Measurements from ENCODE around the gene DIAPH2. TPM values are rescaled to one million over a fixed set of nuclear protein-coding genes. Genes with fewer than 3 reads are reported as not detected.
A peak's percentile ranks its signal among the peaks of the same experiment; 100 is the strongest.

Gene DIAPH2
- total RNA-seq, 5 donors from 2014 or later (not counting 1 experiment from before 2014, with no cell fraction given): 8.4 to 15.3 (median 10.8) TPM

GRCh38 chrX:97389761-97390192, 705.1 kb downstream of the DIAPH2 start:
- whole genome bisulfite sequencing (ENCODE audit: insufficient coverage): no CpG with 5 or more reads among the region's 3 CpGs
- H3K9me3 ChIP-seq: no peaks in the 10 kb centered on the region
- H3K9me3 Mint-ChIP-seq: no peaks in the 10 kb centered on the region
- no peaks in the 10 kb centered on the region for H3K4me1 Mint-ChIP-seq
- no peak for DNase-seq
- CTCF ChIA-PET: no interaction called here
- no peaks in the 10 kb centered on the region for H3K36me3 ChIP-seq (ENCODE audit: control insufficient read depth in 2 of 2, extremely low read depth in 1 of 2, insufficient read depth in 1 of 2, low read length in 1 of 2)
- no peaks in the 10 kb centered on the region for H3K27me3 ChIP-seq (replicated peaks in 1 of 2; ENCODE audit: control insufficient read depth in 2 of 2, extremely low read depth in 1 of 2, insufficient read depth in 2 of 2, low read length in 1 of 2)
- H3K27me3 Mint-ChIP-seq: no peaks in the 10 kb centered on the region
- H3K27ac Mint-ChIP-seq: no peak overlapping the region
- no peak overlapping the region for H3K4me3 ChIP-seq (ENCODE audit: control insufficient read depth in 1 of 2, extremely low read depth in 1 of 2, low read length in 1 of 2)
- H3K36me3 Mint-ChIP-seq: peaks cover 21% of the 10 kb centered on the region
- ATAC-seq (replicated peaks in 1 of 4): no peak
- H3K27ac ChIP-seq (ENCODE audit: low read length): no peak overlapping the region
- H3K4me3 Mint-ChIP-seq: no peak overlapping the region
- no peaks in the 10 kb centered on the region for H3K4me1 ChIP-seq (ENCODE audit: control insufficient read depth in 1 of 2, extremely low read depth in 1 of 2, insufficient read depth in 2 of 2, low read length in 2 of 2)
- POLR2A ChIA-PET: interaction anchor here in 1 of 2 donors (0.5 kb wide), 1 partner anchor 1117 kb away, joined by 3 read pairs; no protein-coding TSS in a partner anchor

GRCh38 chrX:97397371-97397770, 712.7 kb downstream of the DIAPH2 start:
- H3K4me3 Mint-ChIP-seq: no peak overlapping the region
- peaks cover 0 to 3% of the 10 kb centered on the region in 2 experiments for H3K4me1 ChIP-seq (ENCODE audit: control insufficient read depth in 1 of 2, extremely low read depth in 1 of 2, insufficient read depth in 2 of 2, low read length in 2 of 2)
- H3K27ac Mint-ChIP-seq: peak overlapping the region; percentile 3 to 36

GRCh38 chrX:97398030-97398551, 713.4 kb downstream of the DIAPH2 start:
- Histone ChIP-seq H3K4me1 (ENCODE audit: control insufficient read depth in 1 of 2, extremely low read depth in 1 of 2, insufficient read depth in 2 of 2, low read length in 2 of 2) (peaks cover 0 to 3% of the 10 kb centered on the region in 2 experiments), H3K27ac (ENCODE audit: low read length) (no peak overlapping the region), H3K36me3 (ENCODE audit: control insufficient read depth in 2 of 2, extremely low read depth in 1 of 2, insufficient read depth in 1 of 2, low read length in 1 of 2) (no peaks in the 10 kb centered on the region), H3K4me3 (ENCODE audit: control insufficient read depth in 1 of 2, extremely low read depth in 1 of 2, low read length in 1 of 2) (no peak overlapping the region), H3K9me3 (no peaks in the 10 kb centered on the region), H3K27me3 (replicated peaks in 1 of 2; ENCODE audit: control insufficient read depth in 2 of 2, extremely low read depth in 1 of 2, insufficient read depth in 2 of 2, low read length in 1 of 2) (no peaks in the 10 kb centered on the region)
- no peak overlapping the region for H3K4me3 Mint-ChIP-seq
- CTCF ChIA-PET: interaction anchor here in 1 of 2 donors (0.6 kb wide), 1 partner anchor 98 kb away, joined by 3 read pairs; no protein-coding TSS in a partner anchor
- no peak for DNase-seq
- peaks cover 0 to 3% of the 10 kb centered on the region in 2 donors for H3K27me3 Mint-ChIP-seq
- no peaks in the 10 kb centered on the region for H3K9me3 Mint-ChIP-seq
- H3K4me1 Mint-ChIP-seq: peaks cover 21 to 36% (median 21%) of the 10 kb centered on the region in 3 donors
- no peak for ATAC-seq (replicated peaks in 1 of 4)
- H3K27ac Mint-ChIP-seq: peak overlapping the region in 1 of 2 donors; percentile 4
- no CpG with 5 or more reads among the region's 3 CpGs for WGBS (ENCODE audit: insufficient coverage)
- no peaks in the 10 kb centered on the region for H3K36me3 Mint-ChIP-seq
- POLR2A ChIA-PET: interaction anchor here in 1 of 2 donors (0.7 kb wide), 1 partner anchor 1800 kb away, joined by 3 read pairs; no protein-coding TSS in a partner anchor

More at GRCh38 chrX:97397371-97397770, 712.7 kb downstream of the DIAPH2 start:
- H3K27me3 Mint-ChIP-seq: peaks cover 0 to 3% of the 10 kb centered on the region in 2 donors
- no peak for ATAC-seq (replicated peaks in 1 of 4)
- H3K4me1 Mint-ChIP-seq: peaks cover 21 to 34% (median 21%) of the 10 kb centered on the region in 3 donors
- POLR2A ChIA-PET: interaction anchor here in 1 of 2 donors (0.7 kb wide), 1 partner anchor 1801 kb away, joined by 3 read pairs; no protein-coding TSS in a partner anchor
- no peaks in the 10 kb centered on the region for H3K9me3 Mint-ChIP-seq
- WGBS (ENCODE audit: insufficient coverage): no CpG with 5 or more reads among the region's 3 CpGs
- DNase-seq: no peak
- H3K27ac ChIP-seq (ENCODE audit: low read length): no peak overlapping the region
- no peaks in the 10 kb centered on the region for H3K36me3 ChIP-seq (ENCODE audit: control insufficient read depth in 2 of 2, extremely low read depth in 1 of 2, insufficient read depth in 1 of 2, low read length in 1 of 2)
- H3K9me3 ChIP-seq: no peaks in the 10 kb centered on the region
- CTCF ChIA-PET: interaction anchor here in 1 of 2 donors (0.6 kb wide), 1 partner anchor 61 kb away, joined by 5 read pairs; no protein-coding TSS in a partner anchor
- H3K36me3 Mint-ChIP-seq: no peaks in the 10 kb centered on the region
- H3K4me3 ChIP-seq (ENCODE audit: control insufficient read depth in 1 of 2, extremely low read depth in 1 of 2, low read length in 1 of 2): no peak overlapping the region
- no peaks in the 10 kb centered on the region for H3K27me3 ChIP-seq (replicated peaks in 1 of 2; ENCODE audit: control insufficient read depth in 2 of 2, extremely low read depth in 1 of 2, insufficient read depth in 2 of 2, low read length in 1 of 2)

- Mint-ChIP-seq H3K27ac (no peak overlapping the region), H3K4me1 (peaks cover 21 to 36% (median 21%) of the 10 kb centered on the region in 3 donors), H3K27me3 (peaks cover 0 to 3% of the 10 kb centered on the region in 2 donors), H3K9me3 (no peaks in the 10 kb centered on the region), H3K4me3 (no peak overlapping the region), H3K36me3 (no peaks in the 10 kb centered on the region)
- ChIA-PET CTCF (no interaction called here), POLR2A (no interaction called here)
- no peak overlapping the region for H3K27ac ChIP-seq (ENCODE audit: low read length)
- ATAC-seq (replicated peaks in 1 of 4): no peak
- H3K4me3 ChIP-seq (ENCODE audit: control insufficient read depth in 1 of 2, extremely low read depth in 1 of 2, low read length in 1 of 2): no peak overlapping the region
- H3K4me1 ChIP-seq (ENCODE audit: control insufficient read depth in 1 of 2, extremely low read depth in 1 of 2, insufficient read depth in 2 of 2, low read length in 2 of 2): peaks cover 0 to 3% of the 10 kb centered on the region in 2 experiments
- DNase-seq: no peak
- H3K9me3 ChIP-seq: no peaks in the 10 kb centered on the region
- WGBS (ENCODE audit: insufficient coverage): no CpG with 5 or more reads among the region's 2 CpGs
- no peaks in the 10 kb centered on the region for H3K36me3 ChIP-seq (ENCODE audit: control insufficient read depth in 2 of 2, extremely low read depth in 1 of 2, insufficient read depth in 1 of 2, low read length in 1 of 2)
- H3K27me3 ChIP-seq (replicated peaks in 1 of 2; ENCODE audit: control insufficient read depth in 2 of 2, extremely low read depth in 1 of 2, insufficient read depth in 2 of 2, low read length in 1 of 2): no peaks in the 10 kb centered on the region
Observed at GRCh38 chrX:97399400-97399799, 714.8 kb downstream of the DIAPH2 start.

- Mint-ChIP-seq H3K4me3 (no peak overlapping the region), H3K27ac (no peak overlapping the region), H3K27me3 (peaks cover 0 to 3% of the 10 kb centered on the region in 2 donors), H3K36me3 (no peaks in the 10 kb centered on the region), H3K4me1 (peaks cover 21 to 34% (median 21%) of the 10 kb centered on the region in 3 donors), H3K9me3 (no peaks in the 10 kb centered on the region)
- POLR2A ChIA-PET: no interaction called here
- ATAC-seq (replicated peaks in 1 of 4): no peak
- Histone ChIP-seq H3K36me3 (ENCODE audit: control insufficient read depth in 2 of 2, extremely low read depth in 1 of 2, insufficient read depth in 1 of 2, low read length in 1 of 2) (no peaks in the 10 kb centered on the region), H3K4me3 (ENCODE audit: control insufficient read depth in 1 of 2, extremely low read depth in 1 of 2, low read length in 1 of 2) (no peak overlapping the region), H3K27me3 (replicated peaks in 1 of 2; ENCODE audit: control insufficient read depth in 2 of 2, extremely low read depth in 1 of 2, insufficient read depth in 2 of 2, low read length in 1 of 2) (no peaks in the 10 kb centered on the region), H3K9me3 (no peaks in the 10 kb centered on the region), H3K27ac (ENCODE audit: low read length) (no peak overlapping the region), H3K4me1 (ENCODE audit: control insufficient read depth in 1 of 2, extremely low read depth in 1 of 2, insufficient read depth in 2 of 2, low read length in 2 of 2) (peaks cover 0 to 3% of the 10 kb centered on the region in 2 experiments)
- CTCF ChIA-PET: no interaction called here
- no peak for DNase-seq
Observed at GRCh38 chrX:97400492-97400891, 715.9 kb downstream of the DIAPH2 start.

GRCh38 chrX:97401154-97401553, 716.5 kb downstream of the DIAPH2 start:
- no peak overlapping the region for H3K4me3 Mint-ChIP-seq
- no peaks in the 10 kb centered on the region for H3K36me3 Mint-ChIP-seq
- H3K27ac ChIP-seq (ENCODE audit: low read length): no peak overlapping the region
- no peaks in the 10 kb centered on the region for H3K9me3 Mint-ChIP-seq
- ATAC-seq (replicated peaks in 1 of 4) (no peak), DNase-seq (no peak)
- H3K27me3 ChIP-seq (replicated peaks in 1 of 2; ENCODE audit: control insufficient read depth in 2 of 2, extremely low read depth in 1 of 2, insufficient read depth in 2 of 2, low read length in 1 of 2): no peaks in the 10 kb centered on the region
- peaks cover 0 to 3% of the 10 kb centered on the region in 2 donors for H3K27me3 Mint-ChIP-seq
- H3K27ac Mint-ChIP-seq: no peak overlapping the region
- peaks cover 0 to 3% of the 10 kb centered on the region in 2 experiments for H3K4me1 ChIP-seq (ENCODE audit: control insufficient read depth in 1 of 2, extremely low read depth in 1 of 2, insufficient read depth in 2 of 2, low read length in 2 of 2)
- CTCF ChIA-PET: no interaction called here
- H3K36me3 ChIP-seq (ENCODE audit: control insufficient read depth in 2 of 2, extremely low read depth in 1 of 2, insufficient read depth in 1 of 2, low read length in 1 of 2): no peaks in the 10 kb centered on the region
- peaks cover 21 to 34% (median 21%) of the 10 kb centered on the region in 3 donors for H3K4me1 Mint-ChIP-seq
- POLR2A ChIA-PET: no interaction called here
- no CpG with 5 or more reads among the region's 2 CpGs for WGBS (ENCODE audit: insufficient coverage)
- H3K4me3 ChIP-seq (ENCODE audit: control insufficient read depth in 1 of 2, extremely low read depth in 1 of 2, low read length in 1 of 2): no peak overlapping the region
- H3K9me3 ChIP-seq: no peaks in the 10 kb centered on the region
